Stomach (tissue), 9 donors: ENCODE measurements around the gene HTR3C. TPM values are rescaled to one million over a fixed set of nuclear protein-coding genes. Genes with fewer than 3 reads are reported as not detected.

Experiments
- DNase-seq, 2 donors: peaks; one replicate each; pipeline versions ENCODE4 v3.0.0 to v3.0.0-alpha.2; 2013 to 2019
- H3K27ac ChIP-seq, 5 donors: fragments of 200-600 bp in 4 of 5; sonication (generic) in 4 of 5; one replicate each; pipeline ENCODE4 v1.5.1; 2013 to 2019; ENCODE audit warnings: mild to moderate bottlenecking in 1 of 5, moderate library complexity in 1 of 5
- H3K27me3 ChIP-seq, 3 donors: fragments of 200-600 bp; sonication (generic); one replicate each; pipeline ENCODE4 v1.5.1; 2017 to 2019; ENCODE audit warnings: mixed run types in 1 of 3
- H3K36me3 ChIP-seq, 4 donors: fragments of 200-600 bp; sonication (generic); 1 replicate in 3 of 4; 2 replicates in 1 of 4; pipeline ENCODE4 v1.5.1; 2016 to 2019
- H3K4me1 ChIP-seq, 4 donors: fragments of 200-600 bp; sonication (generic); one replicate each; pipeline ENCODE4 v1.5.1; 2016 to 2019
- H3K4me3 ChIP-seq, 4 donors: fragments of 200-600 bp; sonication (generic) in 3 of 4; one replicate each; pipeline ENCODE4 v1.5.1; 2016 to 2019; ENCODE audit warnings: mild to moderate bottlenecking in 1 of 4
- H3K9me3 ChIP-seq, 4 donors: fragments of 200-600 bp; sonication (generic); one replicate each; pipeline ENCODE4 v1.5.1; 2016 to 2019
- EP300 ChIP-seq: sonication (generic); formaldehyde crosslinking; IDR thresholded peaks from one replicate; pipeline ENCODE4 v1.6.1; 2017; ENCODE audit warnings: antibody characterized with exemption
- POLR2A ChIP-seq, 4 donors: fragments of 450-650 bp; IDR thresholded peaks; one replicate each; pipeline ENCODE4 v1.6.1; 2016; ENCODE audit warnings: antibody characterized with exemption in 4 of 4, control low read depth in 2 of 4, mild to moderate bottlenecking in 1 of 4, moderate library complexity in 1 of 4
- POLR2AphosphoS5 ChIP-seq, 3 donors: sonication (generic); formaldehyde crosslinking; IDR thresholded peaks; one replicate each; pipeline ENCODE4 v1.6.1; 2016; ENCODE audit warnings: antibody characterized with exemption in 3 of 3
- WGBS, 5 donors: extraction: QIAGEN DNeasy Blood & Tissue Kit in 3 of 5; methylation state at CpG; one replicate each; pipeline versions ENCODE4 v1.1.5 to v1.1.7; 2013 to 2018; 5-methylcytosine and 5-hydroxymethylcytosine counted together
- intact Hi-C: fragments of 100-400 bp; cut with DNase I; formaldehyde crosslinking; loops from one replicate; pipeline ENCODE4 v1.15.1; 2023; ENCODE audit warnings: low total_unique reads
- polyA plus RNA-seq, 3 donors: library from polyadenylated mRNA; stranded (reverse); fragments of 200-250 nt; gene quantifications; one replicate each; pipeline ENCODE4 v1.2.3, GENCODE V29; 2013
- total RNA-seq, 5 donors: library from RNA; depleted of rRNA; stranded (reverse); fragments of >200 nt; gene quantifications; one replicate each; pipeline versions ENCODE4 v1.1.0 to v1.2.3, GENCODE V29; 2014 to 2016
- TF ChIP-seq, protein P1 (sequence below), 7 experiments: fragments of 450-650 bp in 4 of 7; fragments of 200-600 bp in 3 of 7; sonication (generic) in 3 of 7; IDR thresholded peaks; one replicate each; pipeline ENCODE4 v1.5.1; 2016 to 2019; ENCODE audit warnings: antibody characterized with exemption in 7 of 7, control low read depth in 2 of 7, mild to moderate bottlenecking in 1 of 7
- donor health status: healthy with polysubstance abuse.
- donor health status: Bipolar disorder and iron deficiency.
- donor health status: healthy.

HTR3C gene
- total and polyA plus RNA-seq, 8 donors, result not detected

DNA sequence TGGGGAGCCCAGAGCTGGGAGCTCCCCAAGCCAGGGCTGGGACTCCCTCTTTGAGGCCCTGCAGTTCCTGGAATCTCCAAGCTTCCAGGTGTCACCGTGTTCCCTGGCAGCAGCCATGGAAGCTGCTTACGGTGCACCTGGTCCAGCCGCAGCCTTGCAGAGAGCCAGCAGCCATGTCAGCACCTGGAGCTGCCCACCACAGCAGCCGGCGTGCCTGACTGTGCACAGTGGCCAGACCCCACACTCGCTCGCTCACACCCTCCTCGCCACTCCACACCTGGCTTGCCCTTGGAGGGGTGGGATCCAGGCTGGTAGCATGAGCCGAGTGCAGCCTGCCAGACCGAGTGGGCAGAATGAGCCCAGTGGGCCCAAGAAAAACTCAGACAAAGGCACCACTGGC is 29.2 kb downstream of the HTR3C start:
- no peak for DNase-seq
- H3K9me3 ChIP-seq, result peaks cover 0 to 3% (median 0%) of the 10 kb centered on the region in 4 donors
- intact Hi-C loops, result no loop called here
- no peak overlapping the region for H3K27ac ChIP-seq
- WGBS, 5 donors, result 86 to 95% (median 91%) methylated on average over 9 to 10 of the region's 10 CpGs
- H3K4me1 ChIP-seq, result no peaks in the 10 kb centered on the region
- H3K4me3 ChIP-seq, result no peak overlapping the region
- no peak for TF ChIP-seq EP300
- no peak for TF ChIP-seq POLR2AphosphoS5 (IDR thresholded peaks at IDR 0.05)
- no peak for TF ChIP-seq POLR2A (IDR thresholded peaks at IDR 0.05)
- TF ChIP-seq, protein P1, sequence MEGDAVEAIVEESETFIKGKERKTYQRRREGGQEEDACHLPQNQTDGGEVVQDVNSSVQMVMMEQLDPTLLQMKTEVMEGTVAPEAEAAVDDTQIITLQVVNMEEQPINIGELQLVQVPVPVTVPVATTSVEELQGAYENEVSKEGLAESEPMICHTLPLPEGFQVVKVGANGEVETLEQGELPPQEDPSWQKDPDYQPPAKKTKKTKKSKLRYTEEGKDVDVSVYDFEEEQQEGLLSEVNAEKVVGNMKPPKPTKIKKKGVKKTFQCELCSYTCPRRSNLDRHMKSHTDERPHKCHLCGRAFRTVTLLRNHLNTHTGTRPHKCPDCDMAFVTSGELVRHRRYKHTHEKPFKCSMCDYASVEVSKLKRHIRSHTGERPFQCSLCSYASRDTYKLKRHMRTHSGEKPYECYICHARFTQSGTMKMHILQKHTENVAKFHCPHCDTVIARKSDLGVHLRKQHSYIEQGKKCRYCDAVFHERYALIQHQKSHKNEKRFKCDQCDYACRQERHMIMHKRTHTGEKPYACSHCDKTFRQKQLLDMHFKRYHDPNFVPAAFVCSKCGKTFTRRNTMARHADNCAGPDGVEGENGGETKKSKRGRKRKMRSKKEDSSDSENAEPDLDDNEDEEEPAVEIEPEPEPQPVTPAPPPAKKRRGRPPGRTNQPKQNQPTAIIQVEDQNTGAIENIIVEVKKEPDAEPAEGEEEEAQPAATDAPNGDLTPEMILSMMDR (IDR thresholded peaks at IDR 0.05), result no peak
- no peaks in the 10 kb centered on the region for H3K36me3 ChIP-seq
- no peaks in the 10 kb centered on the region for H3K27me3 ChIP-seq

DNA sequence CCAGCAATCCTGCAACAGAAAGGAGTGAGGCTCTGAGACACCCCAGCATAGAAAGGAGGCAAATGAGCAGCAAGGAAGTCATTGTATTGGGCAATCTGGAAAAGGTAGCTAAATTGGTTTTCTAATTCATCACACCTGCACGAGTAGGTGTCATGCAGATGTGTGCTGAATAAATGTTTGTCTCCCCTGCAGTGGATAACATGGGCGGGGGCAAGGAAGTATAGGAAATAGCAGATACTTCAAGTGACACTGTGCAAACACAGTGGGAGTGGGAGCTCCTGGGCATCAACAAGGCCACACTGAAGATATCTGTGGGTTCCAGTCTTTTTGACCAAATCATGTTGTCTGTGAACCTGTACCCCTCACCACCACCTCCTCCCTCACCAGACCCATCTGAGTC is 29.6 kb downstream of the HTR3C start:
- Histone ChIP-seq H3K4me1 (no peaks in the 10 kb centered on the region), H3K9me3 (peaks cover 0 to 3% (median 0%) of the 10 kb centered on the region in 4 donors), H3K4me3 (no peak overlapping the region), H3K27me3 (no peaks in the 10 kb centered on the region), H3K27ac (no peak overlapping the region), H3K36me3 (no peaks in the 10 kb centered on the region)
- 39 to 53% (median 51%) methylated on average over 2 of the region's 2 CpGs for WGBS, 5 donors
- intact Hi-C loops, result no loop called here
- TF ChIP-seq, protein P1 (IDR thresholded peaks at IDR 0.05), result no peak
- no peak for TF ChIP-seq POLR2AphosphoS5 (IDR thresholded peaks at IDR 0.05)
- no peak for TF ChIP-seq POLR2A (IDR thresholded peaks at IDR 0.05)
- TF ChIP-seq EP300, result no peak
- peak in 1 of 2 donors; percentile 25 for DNase-seq

DNA sequence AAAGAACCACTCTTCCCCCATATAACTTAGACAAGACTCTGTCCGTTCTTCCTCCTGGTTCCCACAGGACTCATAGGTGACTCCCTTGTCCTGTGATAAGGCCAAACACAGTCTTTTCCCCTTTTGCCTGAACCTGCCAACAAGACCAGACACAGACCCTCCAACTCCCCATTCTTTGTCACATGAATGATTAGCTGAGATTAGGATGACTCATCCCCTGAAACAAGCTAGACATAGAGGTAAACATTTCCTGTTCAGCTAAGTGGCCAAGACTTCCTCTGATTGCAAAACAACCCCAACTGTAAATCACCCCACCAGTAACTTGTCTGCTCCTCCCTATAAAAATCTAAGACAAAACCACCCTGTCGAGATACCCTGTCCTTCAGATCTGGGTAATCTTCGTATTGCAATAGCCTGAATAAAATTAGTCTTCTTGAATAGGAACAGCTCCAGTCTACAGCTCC is 32.6 kb downstream of the HTR3C start:
- Histone ChIP-seq H3K27ac (no peak overlapping the region), H3K27me3 (no peaks in the 10 kb centered on the region), H3K4me3 (no peak overlapping the region), H3K36me3 (no peaks in the 10 kb centered on the region), H3K4me1 (no peaks in the 10 kb centered on the region), H3K9me3 (peaks cover 0 to 3% (median 0%) of the 10 kb centered on the region in 4 donors)
- DNase-seq, result peak in 1 of 2 donors; percentile 5
- TF ChIP-seq, protein P1 (IDR thresholded peaks at IDR 0.05), result no peak
- no peak for TF ChIP-seq POLR2AphosphoS5 (IDR thresholded peaks at IDR 0.05)
- no peak for TF ChIP-seq POLR2A (IDR thresholded peaks at IDR 0.05)
- no peak for TF ChIP-seq EP300
- 52 to 78% (median 74%) methylated on average over 3 of the region's 3 CpGs for WGBS, 5 donors
- intact Hi-C loops, result no loop called here

DNA sequence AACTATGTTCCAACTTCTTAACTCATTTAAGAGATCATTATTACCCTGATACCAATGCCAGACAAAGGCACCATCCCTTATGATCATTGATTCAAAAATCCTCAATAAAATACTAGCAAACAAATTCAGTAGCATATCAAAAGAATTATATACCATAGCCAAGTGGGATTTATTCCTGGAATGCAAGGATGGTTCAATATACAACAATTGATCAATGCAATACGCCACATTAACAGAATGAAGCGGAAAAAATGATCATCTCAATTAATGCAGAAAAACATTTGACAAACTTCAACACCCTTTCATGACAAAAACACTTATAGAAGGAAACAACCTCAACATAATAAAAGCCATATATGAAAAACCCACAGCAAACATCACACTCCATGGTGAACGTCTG is 39.4 kb downstream of the HTR3C start:
- Histone ChIP-seq H3K4me1 (no peaks in the 10 kb centered on the region), H3K36me3 (no peaks in the 10 kb centered on the region), H3K9me3 (peaks cover 0 to 28% (median 19%) of the 10 kb centered on the region in 4 donors), H3K27ac (no peak overlapping the region), H3K4me3 (no peak overlapping the region), H3K27me3 (peaks cover 0 to 5% (median 3%) of the 10 kb centered on the region in 3 donors)
- TF ChIP-seq POLR2A (IDR thresholded peaks at IDR 0.05) (no peak), POLR2AphosphoS5 (IDR thresholded peaks at IDR 0.05) (no peak), EP300 (no peak)
- TF ChIP-seq, protein P1 (IDR thresholded peaks at IDR 0.05), result no peak
- DNase-seq, result no peak
- 88 to 94% (median 91%) methylated on average over 3 of the region's 3 CpGs for WGBS, 5 donors
- intact Hi-C loops, result no loop called here
